GM10266 (cell line): ENCODE data around the gene OR4C46.
"Not testable (repeated sequence)": the region's sequence is repeated elsewhere in the genome, so short reads cannot be mapped to it uniquely, and the experiment has no call there.

Source experiments
- DNase-seq: peaks from one replicate; pipeline ENCODE4 v3.0.0; 2012; ENCODE audit errors: extremely low spot score
- CTCF ChIP-seq: IDR thresholded peaks from 2 replicates; pipeline ENCODE4 v1.5.1; 2012; ENCODE audit warnings: mild to moderate bottlenecking, low read depth; ENCODE audit not compliant: control insufficient read depth, insufficient read depth; ENCODE audit errors: missing control alignments

The OR4C46 gene

GRCh38 chr11:54603898-54604297, at the start of gene OR4C46:
OR4C46 (minus strand) TSS chr11:54603998; CDS start chr11:54603998, 0 bp downstream.
- TF ChIP-seq CTCF, result no peak

GRCh38 chr11:54645606-54646005, 41.8 kb upstream of the OR4C46 start:
- DNase-seq, result not testable (repeated sequence)

More at GRCh38 chr11:54603898-54604297, at the start of gene OR4C46:
- no peak for DNase-seq

- DNase-seq, result not testable (repeated sequence)
Observed at GRCh38 chr11:54561439-54561838, 42.4 kb downstream of the OR4C46 start.

DNA sequence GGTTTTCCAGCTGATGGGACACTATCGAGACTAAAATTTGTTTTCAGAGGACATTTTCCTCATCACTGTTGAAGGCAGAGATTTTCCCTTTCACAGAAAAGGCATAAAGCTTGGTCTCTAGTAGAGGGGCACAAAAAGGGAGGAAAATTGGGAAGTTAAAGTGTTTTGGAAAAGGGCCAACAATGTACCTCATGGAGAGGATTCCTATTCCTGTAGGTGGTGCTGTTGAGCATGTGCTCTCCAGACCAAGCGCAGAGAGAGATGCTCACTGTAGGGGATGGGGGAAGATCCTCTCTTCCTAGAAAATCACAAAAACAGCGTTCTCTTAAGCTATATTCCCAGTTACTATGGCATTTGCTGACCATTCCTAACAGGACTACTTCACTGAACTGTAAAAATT, 44.9 kb downstream of the OR4C46 start:
- no peak for DNase-seq
- no peak for TF ChIP-seq CTCF

- TF ChIP-seq CTCF, result no peak
- no peak for DNase-seq
Observed at GRCh38 chr11:54558407-54558806, 45.4 kb downstream of the OR4C46 start.
